ENCODE measurements around the gene FSD1L.
"Not testable (repeated sequence)": the region's sequence is repeated elsewhere in the genome, so short reads cannot be mapped to it uniquely, and the experiment has no call there.

Gene FSD1L

GRCh38 chr9:105579952-105580351, 132.1 kb downstream of the FSD1L start:
- DNase-seq = not testable (repeated sequence)

DNA sequence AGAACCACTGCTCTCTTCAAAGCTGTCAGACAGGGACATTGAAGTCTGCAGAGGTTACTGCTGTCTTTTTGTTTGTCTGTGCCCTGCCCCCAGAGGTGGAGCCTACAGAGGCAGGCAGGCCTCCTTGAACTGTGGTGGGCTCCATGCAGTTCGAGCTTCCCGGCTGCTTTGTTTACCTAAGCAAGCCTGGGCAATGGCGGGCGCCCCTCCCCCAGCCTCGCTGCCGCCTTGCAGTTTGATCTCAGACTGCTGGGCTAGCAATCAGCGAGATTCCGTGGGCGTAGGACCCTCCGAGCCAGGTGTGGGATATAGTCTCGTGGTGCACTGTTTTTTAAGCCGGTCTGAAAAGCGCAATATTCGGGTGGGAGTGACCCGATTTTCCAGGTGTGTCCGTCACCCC, 133.7 kb downstream of the FSD1L start:
- not testable (repeated sequence) for DNase-seq

DNA sequence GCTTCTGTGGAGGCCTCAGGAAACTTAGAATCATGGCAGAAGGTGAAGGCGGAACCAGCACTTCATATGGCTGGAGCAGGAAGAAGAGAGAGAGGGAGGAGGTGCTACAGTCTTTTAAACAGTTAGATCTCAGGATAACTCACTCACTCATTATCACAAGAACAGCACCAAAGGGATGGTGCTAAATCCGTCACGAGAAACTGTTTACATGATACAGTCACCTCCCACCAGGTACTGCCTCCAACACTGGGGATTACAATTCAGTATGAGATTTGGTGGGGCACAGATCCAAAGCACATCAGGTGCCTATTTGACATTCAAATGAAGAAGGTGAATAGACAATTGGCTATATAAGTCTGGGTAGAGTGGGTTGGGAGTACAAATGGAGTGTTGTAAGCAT, 145.3 kb downstream of the FSD1L start:
- no peak for DNase-seq
